Duodenal mucosa (tissue), 2 donors: Measurements from ENCODE around the gene ELMOD3.

Experiments used
- H3K27ac ChIP-seq: one replicate; pipeline ENCODE4 v1.7.0; 2013; ENCODE audit warnings: low read depth, low read length
- H3K27me3 ChIP-seq, 2 donors: one replicate each; pipeline ENCODE4 v1.7.0; 2013; ENCODE audit warnings: low read length in 2 of 2, control low read depth in 1 of 2; ENCODE audit not compliant: insufficient read depth in 2 of 2, control insufficient read depth in 1 of 2
- H3K36me3 ChIP-seq, 2 donors: one replicate each; pipeline ENCODE4 v1.7.0; 2013; ENCODE audit warnings: low read length in 2 of 2, control low read depth in 1 of 2; ENCODE audit not compliant: insufficient read depth in 2 of 2, control insufficient read depth in 1 of 2
- H3K4me1 ChIP-seq, 2 donors: one replicate each; pipeline ENCODE4 v1.7.0; 2013; ENCODE audit warnings: low read length in 2 of 2, control low read depth in 1 of 2; ENCODE audit not compliant: insufficient read depth in 2 of 2, control insufficient read depth in 1 of 2
- H3K4me3 ChIP-seq, 2 donors: one replicate each; pipeline ENCODE4 v1.7.0; 2013; ENCODE audit warnings: low read length in 2 of 2, low read depth in 1 of 2
- H3K9ac ChIP-seq, 2 donors: one replicate each; pipeline ENCODE4 v1.7.0; 2013; ENCODE audit warnings: low read length in 2 of 2, low read depth in 1 of 2
- H3K9me3 ChIP-seq, 2 donors: one replicate each; pipeline ENCODE4 v1.7.0; 2013; ENCODE audit warnings: low read length in 2 of 2, control low read depth in 1 of 2; ENCODE audit not compliant: control insufficient read depth in 1 of 2

ELMOD3 gene

GRCh38 chr2:85387754-85388153 is 33.2 kb downstream of the ELMOD3 start:
- peaks cover 21 to 61% of the 10 kb centered on the region in 2 donors for H3K36me3 ChIP-seq
- H3K27ac ChIP-seq: no peak overlapping the region

GRCh38 chr2:85388878-85389538 is 34.4 kb downstream of the ELMOD3 start:
- Histone ChIP-seq H3K27me3 (no peaks in the 10 kb centered on the region), H3K36me3 (peaks cover 21 to 56% of the 10 kb centered on the region in 2 donors), H3K9ac (no peak overlapping the region), H3K9me3 (no peaks in the 10 kb centered on the region), H3K4me3 (no peak overlapping the region), H3K4me1 (no peaks in the 10 kb centered on the region), H3K27ac (no peak overlapping the region)

More at GRCh38 chr2:85387754-85388153, 33.2 kb downstream of the ELMOD3 start:
- H3K4me1 ChIP-seq: no peaks in the 10 kb centered on the region
- no peak overlapping the region for H3K4me3 ChIP-seq
- no peak overlapping the region for H3K9ac ChIP-seq
- no peaks in the 10 kb centered on the region for H3K27me3 ChIP-seq
- H3K9me3 ChIP-seq: no peaks in the 10 kb centered on the region

GRCh38 chr2:85390941-85391669 is 36.5 kb downstream of the ELMOD3 start:
- H3K36me3 ChIP-seq: peaks cover 18 to 44% of the 10 kb centered on the region in 2 donors
- no peak overlapping the region for H3K9ac ChIP-seq
- no peak overlapping the region for H3K4me3 ChIP-seq
- H3K4me1 ChIP-seq: no peaks in the 10 kb centered on the region
- H3K27ac ChIP-seq: no peak overlapping the region
- no peaks in the 10 kb centered on the region for H3K9me3 ChIP-seq
- no peaks in the 10 kb centered on the region for H3K27me3 ChIP-seq

- Histone ChIP-seq H3K4me3 (no peak overlapping the region), H3K27me3 (no peaks in the 10 kb centered on the region), H3K9ac (no peak overlapping the region), H3K4me1 (peaks cover 8 to 9% of the 10 kb centered on the region in 2 donors), H3K36me3 (peaks cover 11 to 29% of the 10 kb centered on the region in 2 donors), H3K27ac (no peak overlapping the region), H3K9me3 (no peaks in the 10 kb centered on the region)
These were observed 39.3 kb downstream of the ELMOD3 start for GRCh38 chr2:85393836-85394235.

GRCh38 chr2:85394261-85394681 is 39.7 kb downstream of the ELMOD3 start:
- H3K9ac ChIP-seq: no peak overlapping the region
- no peak overlapping the region for H3K4me3 ChIP-seq
- peaks cover 8 to 9% of the 10 kb centered on the region in 2 donors for H3K4me1 ChIP-seq
- H3K36me3 ChIP-seq: peaks cover 9 to 29% of the 10 kb centered on the region in 2 donors
- H3K27me3 ChIP-seq: no peaks in the 10 kb centered on the region
- no peaks in the 10 kb centered on the region for H3K9me3 ChIP-seq
- H3K27ac ChIP-seq: no peak overlapping the region

- Histone ChIP-seq H3K9ac (no peak overlapping the region), H3K36me3 (peaks cover 7 to 23% of the 10 kb centered on the region in 2 donors), H3K27me3 (no peaks in the 10 kb centered on the region), H3K27ac (no peak overlapping the region), H3K4me1 (peaks cover 8 to 9% of the 10 kb centered on the region in 2 donors), H3K9me3 (no peaks in the 10 kb centered on the region), H3K4me3 (no peak overlapping the region)
These were observed 40.4 kb downstream of the ELMOD3 start for GRCh38 chr2:85394976-85395375.

GRCh38 chr2:85395912-85396475 is 41.4 kb downstream of the ELMOD3 start:
- Histone ChIP-seq H3K27me3 (no peaks in the 10 kb centered on the region), H3K36me3 (peaks cover 0 to 22% of the 10 kb centered on the region in 2 donors), H3K9me3 (no peaks in the 10 kb centered on the region), H3K4me3 (no peak overlapping the region), H3K4me1 (peaks cover 8 to 9% of the 10 kb centered on the region in 2 donors), H3K9ac (peak overlapping the region in 1 of 2 donors; percentile 12), H3K27ac (no peak overlapping the region)

- Histone ChIP-seq H3K9ac (peak overlapping the region in 1 of 2 donors; percentile 12), H3K36me3 (peaks cover 0 to 28% of the 10 kb centered on the region in 2 donors), H3K4me1 (peaks cover 8 to 9% of the 10 kb centered on the region in 2 donors), H3K27me3 (no peaks in the 10 kb centered on the region), H3K4me3 (peak overlapping the region in 1 of 2 donors; percentile 5), H3K27ac (no peak overlapping the region), H3K9me3 (no peaks in the 10 kb centered on the region)
These were observed 42.2 kb downstream of the ELMOD3 start for GRCh38 chr2:85396531-85397470.

GRCh38 chr2:85397925-85398331 is 43.4 kb downstream of the ELMOD3 start:
- H3K27me3 ChIP-seq: no peaks in the 10 kb centered on the region
- H3K9me3 ChIP-seq: no peaks in the 10 kb centered on the region
- no peak overlapping the region for H3K4me3 ChIP-seq
- H3K9ac ChIP-seq: no peak overlapping the region
- peaks cover 8 to 9% of the 10 kb centered on the region in 2 donors for H3K4me1 ChIP-seq
- no peak overlapping the region for H3K27ac ChIP-seq
- H3K36me3 ChIP-seq: peaks cover 0 to 28% of the 10 kb centered on the region in 2 donors
